ENCODE results near the gene ID3. TPM values are rescaled to one million over a fixed set of nuclear protein-coding genes. Genes with fewer than 3 reads are reported as not detected.

ID3 gene
- total RNA-seq, 4 donors from 2014 or later: 62.0 to 144 (median 110) TPM

GRCh38 chr1:23598424-23598823 lies 39.1 kb upstream of the ID3 start:
- TF ChIP-seq CTCF (IDR thresholded peaks at IDR 0.05; ENCODE audit: low read depth): no peak

GRCh38 chr1:23597635-23598388 lies 38.5 kb upstream of the ID3 start:
- TF ChIP-seq CTCF (IDR thresholded peaks at IDR 0.05; ENCODE audit: low read depth): no peak

- TF ChIP-seq CTCF (IDR thresholded peaks at IDR 0.05; ENCODE audit: low read depth): no peak
Observed at GRCh38 chr1:23596382-23597358, 37.4 kb upstream of the ID3 start.

- no peak for TF ChIP-seq CTCF (IDR thresholded peaks at IDR 0.05; ENCODE audit: low read depth)
Observed at GRCh38 chr1:23594927-23595353, 35.6 kb upstream of the ID3 start.

- no peak for TF ChIP-seq CTCF (IDR thresholded peaks at IDR 0.05; ENCODE audit: low read depth)
Observed at GRCh38 chr1:23594149-23594907, 35.0 kb upstream of the ID3 start.

GRCh38 chr1:23593556-23594148 lies 34.4 kb upstream of the ID3 start:
- no peak for TF ChIP-seq CTCF (IDR thresholded peaks at IDR 0.05; ENCODE audit: low read depth)

All from subcutaneous adipose tissue (tissue), 4 donors.